NCI-H1048 (cell line): Measurements from ENCODE around the gene MAP1B.

ENCODE experiments used
- DNase-seq: peaks from one replicate; lab custom pipeline; 2025; lab: John Stamatoyannopoulos, UW

Gene MAP1B

DNA sequence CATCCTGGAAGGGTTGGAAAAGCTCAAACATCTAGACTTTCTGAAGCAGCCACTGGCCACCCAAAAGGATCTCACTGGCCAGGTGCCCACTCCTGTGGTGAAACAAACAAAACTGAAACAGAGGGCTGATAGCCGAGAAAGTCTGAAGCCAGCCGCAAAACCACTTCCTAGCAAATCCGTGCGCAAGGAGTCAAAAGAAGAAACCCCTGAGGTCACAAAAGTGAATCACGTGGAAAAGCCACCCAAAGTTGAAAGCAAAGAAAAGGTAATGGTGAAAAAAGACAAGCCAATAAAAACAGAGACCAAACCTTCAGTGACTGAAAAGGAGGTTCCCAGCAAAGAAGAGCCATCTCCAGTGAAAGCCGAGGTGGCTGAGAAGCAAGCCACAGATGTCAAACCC, 87.6 kb downstream of the MAP1B start:
- no peak for DNase-seq

DNA sequence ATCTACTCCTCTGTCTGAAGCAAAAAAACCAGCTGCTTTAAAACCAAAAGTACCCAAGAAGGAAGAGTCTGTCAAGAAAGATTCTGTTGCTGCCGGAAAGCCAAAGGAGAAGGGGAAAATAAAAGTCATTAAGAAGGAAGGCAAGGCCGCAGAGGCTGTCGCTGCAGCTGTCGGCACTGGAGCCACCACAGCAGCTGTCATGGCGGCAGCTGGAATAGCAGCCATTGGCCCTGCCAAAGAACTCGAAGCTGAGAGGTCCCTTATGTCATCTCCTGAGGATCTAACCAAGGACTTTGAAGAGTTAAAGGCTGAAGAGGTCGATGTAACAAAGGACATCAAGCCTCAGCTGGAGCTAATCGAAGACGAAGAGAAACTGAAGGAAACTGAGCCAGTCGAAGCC, 88.3 kb downstream of the MAP1B start:
- DNase-seq = no peak

DNA sequence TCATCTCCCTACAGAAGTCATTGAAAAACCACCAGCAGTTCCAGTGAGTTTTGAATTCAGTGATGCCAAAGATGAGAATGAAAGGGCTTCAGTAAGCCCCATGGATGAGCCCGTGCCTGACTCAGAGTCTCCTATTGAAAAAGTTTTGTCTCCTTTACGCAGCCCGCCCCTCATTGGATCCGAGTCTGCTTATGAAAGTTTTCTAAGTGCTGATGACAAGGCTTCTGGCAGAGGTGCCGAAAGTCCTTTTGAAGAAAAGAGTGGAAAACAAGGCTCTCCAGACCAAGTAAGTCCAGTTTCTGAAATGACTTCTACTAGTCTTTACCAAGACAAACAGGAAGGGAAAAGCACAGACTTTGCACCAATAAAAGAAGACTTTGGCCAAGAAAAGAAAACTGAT, 90.1 kb downstream of the MAP1B start:
- no peak for DNase-seq

DNA sequence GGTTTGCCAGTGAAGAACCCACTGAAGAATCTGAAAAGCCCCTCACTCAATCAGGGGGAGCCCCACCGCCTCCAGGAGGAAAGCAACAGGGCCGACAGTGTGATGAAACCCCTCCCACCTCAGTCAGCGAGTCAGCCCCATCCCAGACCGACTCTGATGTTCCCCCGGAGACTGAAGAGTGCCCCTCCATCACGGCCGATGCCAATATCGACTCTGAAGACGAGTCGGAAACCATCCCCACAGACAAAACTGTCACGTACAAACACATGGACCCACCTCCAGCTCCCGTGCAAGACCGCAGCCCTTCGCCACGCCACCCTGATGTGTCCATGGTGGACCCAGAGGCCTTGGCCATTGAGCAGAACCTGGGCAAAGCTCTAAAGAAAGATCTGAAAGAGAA, 92.4 kb downstream of the MAP1B start:
- no peak for DNase-seq

DNA sequence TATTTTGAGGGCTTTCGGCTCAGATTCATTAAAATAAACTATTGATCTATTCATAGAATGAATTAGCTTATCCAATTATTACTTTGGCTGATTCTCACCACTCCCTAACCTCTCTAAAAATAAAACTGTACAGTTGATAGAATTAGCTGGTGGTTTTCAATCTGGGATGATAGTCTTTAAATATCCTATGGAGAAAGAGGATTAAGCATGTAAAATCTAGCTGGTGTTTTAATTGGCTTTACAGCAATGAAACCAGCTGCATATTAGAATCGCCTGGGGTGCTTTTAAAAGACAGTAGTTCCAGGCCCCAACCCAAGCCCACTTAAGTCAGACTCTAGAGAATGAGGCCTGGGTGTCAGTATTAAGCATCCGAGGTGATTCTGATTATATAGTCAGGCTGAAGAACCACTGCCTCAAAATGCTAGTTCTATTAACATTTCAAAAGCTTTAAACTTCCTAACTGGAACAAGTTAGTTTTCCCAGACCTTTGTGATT, 95.1 kb downstream of the MAP1B start:
- DNase-seq = no peak

DNA sequence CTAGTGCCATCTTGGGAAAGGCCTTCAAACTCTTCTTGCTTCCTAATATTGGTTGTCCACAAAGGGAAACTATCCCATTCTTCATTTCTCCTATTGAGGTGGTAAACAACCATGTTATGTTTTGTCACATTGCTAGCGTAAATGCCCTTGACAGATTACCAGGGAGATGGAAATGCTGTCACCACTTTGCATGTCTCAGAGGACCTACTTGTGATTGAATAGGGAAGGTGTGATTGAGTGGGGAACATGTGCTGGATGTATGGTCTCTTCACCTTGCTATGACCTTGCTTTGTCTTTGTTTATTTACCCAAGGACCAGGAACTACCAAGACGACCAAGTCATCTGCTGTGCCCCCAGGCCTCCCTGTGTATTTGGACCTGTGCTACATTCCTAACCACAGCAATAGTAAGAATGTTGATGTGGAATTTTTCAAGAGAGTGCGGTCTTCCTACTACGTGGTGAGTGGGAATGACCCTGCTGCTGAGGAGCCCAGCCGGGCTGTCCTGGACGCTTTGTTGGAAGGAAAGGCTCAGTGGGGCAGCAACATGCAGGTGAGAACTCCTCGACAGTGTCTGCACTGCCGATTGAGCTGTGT, 96.1 kb downstream of the MAP1B start:
- no peak for DNase-seq

DNA sequence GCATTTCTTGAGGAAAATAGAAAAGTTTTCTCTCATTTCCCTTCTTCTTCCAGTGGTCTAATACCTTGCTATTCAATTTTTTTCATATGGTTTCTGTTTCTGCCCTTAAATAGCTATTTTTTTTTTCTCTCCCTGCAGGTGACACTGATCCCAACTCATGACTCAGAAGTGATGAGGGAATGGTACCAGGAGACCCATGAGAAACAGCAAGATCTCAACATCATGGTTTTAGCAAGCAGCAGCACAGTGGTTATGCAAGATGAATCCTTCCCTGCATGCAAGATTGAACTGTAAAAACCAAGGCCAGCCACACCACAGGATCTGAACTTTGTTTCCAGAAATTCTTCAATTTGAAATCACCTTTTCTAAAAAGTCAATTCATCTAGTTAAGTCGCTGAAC, 97.7 kb downstream of the MAP1B start:
- no peak for DNase-seq

DNA sequence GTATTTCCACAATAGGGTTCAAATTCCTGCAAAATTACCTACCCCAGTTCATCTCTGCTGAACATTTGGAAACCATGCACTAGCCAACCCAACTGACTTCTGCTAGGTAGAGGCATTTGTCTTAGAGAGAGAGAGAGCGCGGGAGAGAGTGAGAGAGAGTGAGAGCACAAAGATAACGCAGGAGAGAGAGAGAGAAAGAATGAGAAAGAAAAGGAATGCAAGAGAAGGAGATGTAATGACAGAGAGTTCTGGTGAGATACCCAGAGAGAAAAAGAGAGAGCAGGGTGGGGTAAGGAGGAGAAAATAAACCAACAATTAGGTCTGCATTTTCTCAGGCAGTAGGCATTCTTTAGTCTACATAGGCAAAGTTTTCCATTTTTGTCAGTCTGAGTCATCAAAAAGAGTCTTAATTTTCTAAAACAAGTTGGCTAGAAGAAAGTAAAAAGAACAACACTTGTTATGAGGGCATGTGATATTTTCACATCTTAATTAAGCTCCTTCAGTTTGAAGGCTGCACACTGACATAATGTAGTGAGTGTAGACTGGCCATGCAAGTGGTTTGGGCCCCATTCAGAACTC, 98.2 kb downstream of the MAP1B start:
- DNase-seq = no peak

DNA sequence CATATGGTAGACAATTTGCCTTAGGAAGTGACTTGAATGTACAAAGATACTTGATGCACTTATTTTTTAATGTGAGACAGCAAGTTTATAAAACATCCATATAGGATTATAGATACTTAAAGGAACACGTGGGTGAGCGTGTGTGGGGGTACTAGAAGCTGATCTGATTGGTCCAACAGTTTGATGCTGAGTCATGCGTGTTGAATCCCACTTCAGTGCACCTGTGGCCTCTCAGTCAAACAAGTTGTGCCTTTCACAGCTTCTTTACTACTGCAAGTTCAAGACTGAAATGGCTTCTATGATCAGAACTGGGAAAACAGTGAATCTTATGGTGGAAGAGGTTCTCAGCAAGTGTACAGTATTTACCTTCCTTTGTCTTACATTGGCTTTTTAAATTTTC, 98.9 kb downstream of the MAP1B start:
- no peak for DNase-seq

DNA sequence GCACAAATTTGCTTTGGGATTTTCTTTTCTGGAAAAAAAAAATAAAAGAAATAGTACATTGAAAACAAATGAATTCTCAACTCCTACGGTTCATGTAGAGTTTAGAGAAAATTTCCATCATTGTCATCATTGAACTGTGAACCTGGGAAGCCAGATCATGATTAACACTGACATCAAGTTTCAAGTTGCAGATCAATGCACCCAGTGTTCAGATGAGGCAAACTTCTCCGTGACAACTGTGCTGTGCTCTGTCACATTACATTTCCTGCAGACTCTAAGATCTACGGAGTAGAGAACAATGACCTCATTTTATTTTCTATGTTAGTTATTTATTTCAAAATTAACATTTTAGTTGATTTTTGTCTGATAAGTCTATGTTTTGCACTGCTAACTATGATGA, 99.7 kb downstream of the MAP1B start:
- DNase-seq = no peak

DNA sequence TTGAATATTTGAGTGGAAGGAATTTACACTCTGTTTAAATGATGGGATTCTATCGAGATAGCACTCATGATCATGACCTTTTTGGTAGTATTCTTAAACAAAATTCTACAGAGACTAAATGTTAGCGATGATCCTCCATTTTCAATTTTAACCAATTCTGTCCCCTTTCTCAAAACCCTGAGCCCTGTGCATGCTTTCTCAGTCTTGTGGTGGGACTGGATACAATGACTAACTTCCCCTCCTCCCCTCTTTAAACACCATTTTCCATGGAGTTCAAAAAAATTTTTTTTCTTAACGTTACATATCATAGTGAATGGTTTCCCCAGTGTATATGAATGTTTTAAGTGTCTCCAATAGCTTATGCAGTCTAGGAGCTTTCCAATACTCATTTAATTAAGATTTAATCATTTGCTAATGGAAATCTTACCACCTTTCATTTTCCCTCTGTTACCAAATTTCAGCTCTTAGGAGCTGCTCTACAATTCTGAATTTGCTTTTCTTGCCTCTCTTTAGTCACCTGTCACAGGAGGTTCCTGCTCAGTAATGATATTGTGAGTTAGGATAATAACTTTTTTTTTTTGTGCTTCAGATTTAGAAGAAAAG, 101.2 kb downstream of the MAP1B start:
- no peak for DNase-seq

DNA sequence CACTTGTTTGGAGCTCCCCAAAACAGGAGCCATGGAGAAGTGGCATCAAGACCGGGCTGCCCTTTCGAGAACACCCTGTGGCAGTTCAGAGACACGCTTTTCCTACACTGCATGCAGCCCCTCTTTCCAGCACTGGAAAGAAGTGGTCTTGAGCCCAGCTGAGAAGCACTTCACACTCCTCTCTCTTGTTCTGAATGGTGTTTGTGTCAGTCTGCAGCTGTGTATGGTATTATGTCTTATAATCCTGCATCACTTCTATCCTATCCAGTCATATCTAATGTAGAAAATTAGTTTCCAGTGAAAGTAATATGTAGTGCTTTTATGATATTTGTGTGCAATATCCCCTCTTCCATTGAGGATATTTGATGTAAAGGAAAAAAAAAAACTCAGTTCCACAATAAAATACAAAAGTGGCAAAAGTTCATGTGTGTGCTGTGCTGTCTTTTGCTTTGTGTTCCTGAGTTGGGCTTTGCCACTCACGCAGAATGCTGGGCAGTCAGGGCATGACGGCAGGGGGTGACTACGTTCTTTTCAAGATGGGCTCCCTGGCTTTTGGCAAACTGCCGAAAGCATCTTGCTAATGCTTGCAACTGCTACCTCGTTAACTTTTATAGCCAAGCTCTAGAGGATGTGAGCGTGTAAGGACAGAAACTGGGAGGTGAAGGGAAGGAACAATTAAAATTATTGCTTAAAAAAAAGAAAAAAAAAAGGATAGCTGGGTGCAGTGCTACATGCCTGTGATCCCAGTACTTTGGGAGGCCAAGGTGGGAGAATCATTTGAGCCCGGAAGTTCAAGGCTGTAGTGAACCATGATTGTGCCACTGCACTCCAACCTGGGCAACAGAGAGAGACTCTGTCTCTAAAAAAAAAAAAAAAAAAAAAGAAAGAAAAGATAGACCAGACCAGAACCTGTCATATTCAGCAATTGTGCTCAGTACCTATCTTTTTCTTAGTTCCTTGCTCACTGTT, 102.2 kb downstream of the MAP1B start:
- no peak for DNase-seq

DNA sequence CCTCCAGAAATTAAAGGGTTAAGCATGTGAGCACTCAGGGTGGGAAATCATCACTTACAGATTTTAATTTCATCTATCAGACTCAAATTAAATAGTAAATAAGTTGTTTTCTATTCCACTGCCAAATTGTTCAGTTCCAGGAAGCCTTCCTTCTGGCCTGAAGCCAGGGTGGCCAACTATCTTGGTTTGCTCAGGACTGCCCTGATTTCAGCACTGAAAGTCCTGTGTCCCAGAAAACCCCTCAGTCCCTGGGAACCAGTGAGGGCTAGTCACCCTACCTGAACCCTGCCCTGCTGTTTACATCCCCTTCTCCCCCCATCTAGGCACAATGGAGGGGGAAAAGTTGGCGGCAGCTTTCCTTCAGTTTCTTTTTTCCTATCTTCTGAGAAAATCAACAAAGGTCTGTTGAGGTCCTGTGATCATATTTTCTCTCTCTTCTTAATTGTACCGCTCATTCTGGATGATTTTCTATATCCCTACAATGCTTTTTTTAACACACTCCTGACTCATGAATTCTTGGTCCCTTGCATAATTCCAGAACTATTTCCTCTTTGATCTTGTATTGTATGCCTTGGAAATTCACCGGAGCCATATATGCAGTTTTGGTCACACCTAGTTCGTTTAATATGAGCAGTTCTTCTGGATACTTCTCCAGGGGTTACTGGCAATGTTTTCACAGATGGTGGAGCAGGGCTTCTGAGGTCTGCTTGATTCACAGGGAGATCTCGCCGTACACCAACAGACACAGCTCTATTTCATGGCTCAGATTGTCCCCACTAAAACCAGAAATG, 103.8 kb downstream of the MAP1B start:
- DNase-seq = no peak

DNA sequence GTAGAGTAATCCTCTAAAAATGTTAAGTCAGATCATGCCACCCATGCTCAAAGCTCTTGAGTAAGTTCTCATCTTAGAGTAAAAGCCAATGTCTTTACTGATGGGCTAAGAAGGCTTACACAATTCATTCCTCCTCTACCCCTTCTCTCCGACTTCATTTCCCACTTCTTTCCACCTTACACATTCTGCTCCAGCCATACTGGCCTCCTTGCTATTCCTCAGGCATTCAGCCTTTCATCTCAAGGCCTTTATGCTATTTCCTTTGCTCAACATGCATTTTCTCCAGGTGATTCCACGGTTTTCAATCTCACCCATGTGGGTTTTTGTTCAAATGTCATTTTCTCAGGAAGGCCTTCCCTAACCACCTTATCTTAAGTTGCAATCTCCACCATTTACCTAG, 104.9 kb downstream of the MAP1B start:
- DNase-seq = no peak

DNA sequence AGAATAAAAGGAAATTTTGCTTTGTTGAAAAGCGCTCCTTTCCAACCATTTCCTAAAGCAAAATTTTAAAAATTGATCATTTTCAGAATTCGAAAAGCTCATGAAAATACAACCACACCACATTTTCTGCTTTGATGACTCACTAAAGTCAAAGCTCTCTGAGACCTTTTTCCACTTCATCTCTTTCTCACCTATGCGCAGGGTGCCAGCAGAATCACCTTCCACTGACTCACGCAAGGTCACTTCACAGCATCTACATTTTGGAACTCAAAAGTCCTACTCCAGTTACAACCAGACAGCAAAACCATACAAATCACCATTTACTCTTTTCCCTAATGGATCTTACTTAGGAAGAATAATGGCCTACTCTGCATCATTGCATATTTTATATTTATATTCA, 106.2 kb downstream of the MAP1B start:
- DNase-seq = no peak

DNA sequence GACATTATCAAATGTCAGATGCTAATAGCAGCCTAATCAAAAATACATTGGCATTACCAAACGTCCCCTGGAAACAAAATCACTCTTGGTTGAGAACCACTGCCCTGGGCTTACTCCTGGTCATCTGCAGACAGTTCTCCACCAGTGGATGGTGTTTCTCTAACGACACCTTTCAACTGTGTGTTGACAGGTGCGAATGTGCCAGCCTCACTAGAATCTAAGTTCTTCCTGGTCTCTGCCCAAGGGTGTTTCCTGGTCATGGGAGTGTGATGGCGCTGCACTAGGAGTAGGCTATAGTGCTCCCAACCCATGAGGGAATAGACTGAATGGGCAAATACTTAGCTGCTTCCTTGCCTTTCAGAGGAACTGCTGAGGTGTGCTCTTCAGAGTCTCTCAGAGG, 106.9 kb downstream of the MAP1B start:
- DNase-seq = no peak

DNA sequence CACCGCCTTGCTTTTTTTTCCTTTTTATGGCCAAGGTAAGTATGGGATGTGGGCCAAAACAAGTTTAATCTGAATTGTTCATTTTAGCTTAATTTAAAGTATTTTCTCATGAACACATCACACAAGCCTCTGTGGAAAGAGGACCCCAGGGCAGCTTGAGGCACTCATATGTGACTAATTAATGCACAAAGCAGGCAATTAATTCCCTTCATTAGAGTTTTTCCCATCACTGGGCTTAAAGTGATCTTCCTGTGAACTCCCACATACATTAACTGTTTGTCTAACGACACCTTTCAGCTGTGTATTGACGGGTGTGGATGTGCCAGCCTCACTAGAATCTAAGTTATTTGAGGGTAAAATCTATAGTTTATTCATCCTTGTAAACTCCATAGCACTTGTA, 109.5 kb downstream of the MAP1B start:
- no peak for DNase-seq

DNA sequence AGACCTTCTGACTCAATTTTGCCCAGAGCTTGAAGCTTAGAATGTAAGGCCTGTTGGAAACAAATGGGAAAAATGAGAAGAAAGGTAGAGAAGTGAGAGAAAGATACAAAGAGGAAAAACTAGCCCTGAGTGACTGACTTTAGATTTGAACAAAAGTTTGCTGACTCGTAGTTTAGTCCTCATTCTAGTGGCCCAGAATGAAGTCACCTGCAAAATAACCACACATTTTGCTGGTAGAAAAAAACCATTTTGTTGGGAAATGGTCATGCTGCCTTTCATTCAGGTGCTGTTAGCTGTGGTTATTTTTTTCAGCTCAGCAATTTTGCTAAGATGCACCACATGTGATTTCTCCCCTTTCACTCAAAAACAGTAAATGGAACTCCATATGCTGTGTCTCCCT, 113.8 kb downstream of the MAP1B start:
- no peak for DNase-seq

DNA sequence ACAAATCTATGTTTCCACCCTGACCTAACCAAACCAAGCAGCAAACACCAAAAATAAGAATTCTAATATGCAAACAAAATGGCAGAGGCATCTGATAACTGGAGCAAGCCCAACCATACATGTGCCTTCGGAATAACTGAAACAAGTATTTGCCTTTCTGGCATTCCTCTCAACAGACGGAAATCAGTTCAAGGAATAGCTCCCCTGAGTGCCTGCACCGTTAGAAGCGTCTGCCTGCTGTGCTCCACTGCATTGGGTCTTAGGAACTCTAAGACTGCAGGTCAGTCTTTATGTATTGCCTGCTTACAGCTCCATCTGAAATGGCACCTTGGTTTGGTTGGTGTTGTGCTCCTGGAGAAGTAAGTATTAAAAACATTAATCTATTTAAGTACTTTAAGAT, 114.3 kb downstream of the MAP1B start:
- no peak for DNase-seq

DNA sequence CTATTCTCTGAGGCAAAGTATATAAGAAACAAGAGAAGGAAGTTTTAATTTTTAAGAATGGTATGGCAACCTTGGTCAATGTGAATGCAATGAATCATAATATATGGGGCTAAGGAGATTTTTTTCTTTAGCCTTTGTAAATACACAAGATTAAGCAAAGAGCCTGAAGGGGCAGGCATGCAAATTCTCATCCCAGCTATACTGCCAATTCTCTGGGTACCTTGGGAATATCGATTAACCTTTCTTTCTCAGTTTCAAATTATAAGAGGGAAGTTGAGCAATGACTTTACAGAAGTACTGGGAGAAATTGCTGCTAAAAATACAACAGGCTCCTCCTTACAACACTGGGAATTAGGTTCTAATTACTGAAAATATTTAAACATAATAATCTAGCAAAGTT, 115.2 kb downstream of the MAP1B start:
- DNase-seq = no peak

DNA sequence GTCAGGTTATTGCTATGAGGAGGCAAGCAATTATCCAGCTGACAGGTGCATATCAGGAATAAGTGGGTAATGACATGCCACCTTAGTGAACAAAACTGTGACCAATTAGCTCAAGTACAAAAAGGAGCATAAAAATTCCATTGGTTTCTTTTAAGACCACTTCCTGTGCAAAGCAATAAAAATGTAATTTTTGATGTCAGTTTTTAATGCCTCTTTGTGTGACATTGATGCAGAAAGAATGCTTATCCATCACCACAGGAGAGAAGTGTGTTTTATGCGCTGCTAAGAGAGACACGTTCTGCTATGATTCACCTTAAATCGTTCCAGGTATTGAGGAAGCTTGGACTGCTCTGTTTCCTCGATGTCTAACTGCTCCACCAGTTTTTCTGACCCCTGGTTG, 116.1 kb downstream of the MAP1B start:
- DNase-seq = no peak

DNA sequence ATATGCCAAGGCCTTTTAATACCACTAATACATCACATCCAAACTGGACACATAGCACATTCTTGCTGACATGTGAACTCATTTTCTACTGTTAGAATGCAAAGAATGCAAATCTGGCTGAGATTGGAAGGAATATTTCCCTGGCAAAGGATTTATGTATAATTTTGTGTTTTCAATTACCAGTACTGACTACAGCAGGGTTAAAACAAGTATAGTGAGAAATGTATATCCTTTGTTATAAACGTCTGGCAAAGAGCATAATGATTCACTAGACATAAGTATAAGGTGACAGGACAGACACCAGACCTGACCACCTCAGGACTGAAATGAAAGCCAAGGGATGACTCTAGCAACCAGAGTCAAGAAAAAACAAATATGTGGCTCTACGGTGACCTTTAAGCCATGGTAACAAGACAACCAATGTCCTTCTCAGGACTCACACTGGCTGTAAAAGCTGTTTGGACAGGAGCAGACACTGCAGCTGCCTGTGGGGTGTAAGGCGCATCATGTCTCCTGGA, 117.7 kb downstream of the MAP1B start:
- DNase-seq = no peak
